HTERT RPE-1 (cell line): Measurements from ENCODE around the gene GSG1L.
"Not testable (repeated sequence)": the region's sequence is repeated elsewhere in the genome, so short reads cannot be mapped to it uniquely, and the experiment has no call there.

Experiments used
- in situ Hi-C: fragments of 300-500 bp; cut with MboI; formaldehyde crosslinking; loops from 4 replicates; pipeline ENCODE4 v1.14.3; 2020; ENCODE audit warnings: low sequenced_read_pairs

The GSG1L gene

DNA sequence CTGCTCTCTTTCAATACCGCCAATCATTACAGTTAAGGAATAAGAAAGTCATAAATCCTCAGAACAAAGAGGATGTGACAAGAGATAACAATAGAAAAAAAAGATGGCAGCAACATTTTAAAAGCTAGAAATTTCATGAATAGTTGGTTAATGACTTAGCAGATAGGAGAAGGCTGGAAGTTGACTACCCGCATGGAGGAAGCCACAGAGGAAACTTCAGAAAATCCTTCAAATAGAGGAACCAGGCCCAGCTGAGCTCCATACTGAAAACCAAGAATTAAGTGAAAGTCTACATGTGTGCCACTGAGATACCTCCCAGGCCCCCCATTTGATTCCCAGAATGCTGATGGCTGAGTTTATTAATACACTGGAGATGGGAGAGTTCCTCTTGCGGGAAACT is 109.3 kb downstream of the GSG1L start:
- in situ Hi-C loops = no loop called here

DNA sequence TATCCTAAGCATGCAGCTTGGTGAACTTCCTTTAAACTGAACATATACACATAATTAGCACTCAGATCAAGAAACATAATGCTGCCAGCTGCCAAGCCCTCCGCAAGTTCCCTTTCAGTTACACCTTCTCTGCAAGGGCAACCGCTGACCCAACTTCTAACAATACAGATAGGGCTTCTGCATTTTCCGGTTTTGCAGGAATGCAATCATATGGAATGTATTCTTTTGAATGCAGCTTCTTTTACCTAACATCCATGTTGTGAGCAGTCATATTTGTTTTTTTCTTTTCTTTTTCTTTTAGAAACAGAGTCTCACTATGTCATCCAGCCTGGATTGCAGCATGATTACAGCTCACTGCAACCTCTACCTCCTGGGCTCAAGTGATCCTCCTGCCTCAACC is 110.7 kb downstream of the GSG1L start:
- in situ Hi-C loops = no loop called here

DNA sequence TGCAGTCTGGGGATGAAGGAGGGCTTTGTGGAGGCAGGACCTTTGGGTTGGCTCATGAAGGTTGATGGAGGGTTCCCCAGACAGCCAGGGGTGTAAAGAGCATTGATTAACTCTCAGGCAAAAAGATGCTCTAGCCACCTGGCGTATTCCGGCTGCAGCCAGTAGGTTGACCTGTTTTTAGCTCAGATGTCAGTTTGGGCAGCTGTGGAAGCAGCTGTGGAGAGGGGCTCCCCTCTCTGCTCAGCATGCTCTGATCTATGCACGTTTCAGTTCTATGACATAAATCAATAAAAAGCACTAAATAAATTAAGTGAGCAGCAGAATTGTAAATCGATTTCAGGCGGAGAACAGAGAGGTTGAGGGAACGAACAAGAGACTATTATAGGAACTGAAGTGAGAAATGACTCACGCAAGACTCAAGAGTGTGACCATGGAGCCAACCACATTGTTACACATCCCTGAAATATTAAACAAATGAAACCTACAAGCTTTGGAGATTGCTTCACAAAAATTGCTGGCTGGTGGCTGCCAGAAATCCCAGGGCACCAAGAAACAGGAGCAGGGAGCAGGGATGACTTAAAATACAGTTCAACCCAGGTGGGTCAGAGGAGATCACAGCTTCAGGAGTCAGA is 111.9 kb downstream of the GSG1L start:
- in situ Hi-C loops = no loop called here

DNA sequence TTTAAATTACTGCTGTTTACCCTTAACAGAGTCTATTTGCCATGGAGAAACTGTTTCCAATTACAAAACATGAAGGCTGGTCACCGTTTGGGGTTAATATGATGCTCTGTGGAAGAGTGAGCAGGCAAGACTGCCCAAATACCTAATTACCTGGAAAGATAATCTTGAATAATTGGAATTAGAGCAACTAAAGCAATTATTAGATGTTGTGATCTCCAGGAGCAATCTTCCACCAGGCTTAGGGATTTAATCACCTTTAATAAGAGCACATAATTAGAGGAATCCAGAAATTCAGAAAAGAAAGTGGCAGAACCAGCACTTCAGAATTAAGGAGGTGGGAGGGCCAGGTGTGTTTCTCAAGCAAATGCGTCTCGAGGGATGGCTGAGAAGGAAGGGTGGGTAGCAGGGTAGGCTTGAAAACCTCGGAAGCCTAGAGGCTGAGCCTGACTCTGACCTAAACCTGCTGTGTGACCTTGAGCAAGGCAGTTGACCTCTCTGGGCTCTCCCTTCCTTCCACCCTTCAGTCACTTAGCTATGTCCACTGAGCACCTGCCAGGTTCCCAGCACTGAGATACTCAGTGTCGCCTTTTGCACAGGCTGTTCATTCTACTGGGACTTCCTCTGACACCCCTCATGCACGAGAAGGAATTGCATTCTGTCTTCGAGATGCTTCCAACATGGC is 113.2 kb downstream of the GSG1L start:
- in situ Hi-C loops = no loop called here

DNA sequence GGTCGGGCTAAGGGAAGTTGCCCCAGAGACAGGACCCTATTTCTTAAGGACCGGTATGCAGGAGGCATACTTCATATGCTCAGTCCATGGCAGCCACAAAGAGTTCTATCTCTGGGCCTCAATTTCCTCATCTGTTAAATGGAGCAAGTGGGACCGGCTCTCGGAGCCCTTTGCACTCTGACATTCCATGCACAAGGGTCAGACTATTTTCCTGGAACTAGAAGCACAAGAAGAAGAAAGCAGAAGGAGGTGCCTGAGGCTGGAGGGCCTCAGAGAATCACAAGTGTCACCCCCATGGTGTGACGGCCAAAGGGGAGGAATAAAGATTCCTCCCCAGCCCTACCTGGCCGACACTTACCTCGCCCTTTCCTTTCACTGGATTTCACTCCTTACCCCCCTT is 115.8 kb downstream of the GSG1L start:
- in situ Hi-C loops = no loop called here

DNA sequence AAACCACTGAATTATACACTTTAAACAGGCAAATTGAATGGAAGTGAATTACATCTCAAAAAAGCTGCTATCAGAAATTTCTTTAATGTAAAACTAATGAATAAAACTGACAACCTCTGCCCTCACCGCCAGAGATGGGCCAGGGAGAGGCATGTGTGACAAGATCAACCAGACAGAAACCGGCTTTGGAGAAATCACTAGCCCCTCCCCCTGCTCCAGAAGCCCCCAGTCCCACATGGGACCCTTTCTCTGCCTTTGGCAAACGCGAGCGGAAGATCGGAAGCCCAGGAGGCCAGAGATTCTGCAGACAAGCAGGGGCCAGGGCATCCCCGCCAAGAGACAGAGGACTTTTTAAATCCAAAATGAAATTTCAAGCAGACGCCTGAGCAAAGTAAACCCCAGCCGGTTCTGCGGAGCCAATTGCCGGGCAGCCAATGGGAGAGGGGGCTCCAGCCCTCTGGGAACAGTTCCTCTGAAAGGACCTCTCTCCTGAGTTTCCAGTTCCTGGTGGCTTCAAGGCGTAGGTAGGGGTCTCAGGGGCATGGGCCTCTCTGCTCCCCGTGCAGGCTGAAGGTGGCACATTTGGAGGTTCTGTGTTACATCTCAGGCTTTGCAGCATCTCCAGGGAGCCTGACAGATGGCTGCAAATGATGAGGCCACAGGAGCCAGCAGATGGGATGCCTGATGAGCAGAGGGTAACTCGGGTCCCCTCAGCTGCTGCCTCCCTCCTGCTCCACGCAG is 118.1 kb downstream of the GSG1L start:
- in situ Hi-C loops = no loop called here

DNA sequence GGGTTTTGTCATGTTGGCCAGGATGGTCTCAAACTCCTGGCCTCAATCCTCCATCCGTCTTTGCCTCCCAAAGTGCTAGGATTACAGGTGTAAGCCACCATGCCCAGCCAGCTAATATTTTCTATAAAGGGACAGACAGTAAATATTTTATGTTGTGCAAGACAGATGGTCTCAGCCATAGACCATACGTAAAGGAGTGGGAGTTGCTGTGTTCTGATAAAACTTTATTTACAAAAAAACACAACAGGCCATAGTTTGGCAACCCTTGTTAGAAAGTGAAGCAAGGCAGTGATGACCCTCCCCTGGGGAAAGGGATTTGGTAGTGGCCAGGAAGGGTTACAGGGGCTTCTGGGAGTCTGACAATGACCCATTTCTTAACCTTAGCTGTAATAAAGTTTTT is 119.7 kb downstream of the GSG1L start:
- in situ Hi-C loops = no loop called here

DNA sequence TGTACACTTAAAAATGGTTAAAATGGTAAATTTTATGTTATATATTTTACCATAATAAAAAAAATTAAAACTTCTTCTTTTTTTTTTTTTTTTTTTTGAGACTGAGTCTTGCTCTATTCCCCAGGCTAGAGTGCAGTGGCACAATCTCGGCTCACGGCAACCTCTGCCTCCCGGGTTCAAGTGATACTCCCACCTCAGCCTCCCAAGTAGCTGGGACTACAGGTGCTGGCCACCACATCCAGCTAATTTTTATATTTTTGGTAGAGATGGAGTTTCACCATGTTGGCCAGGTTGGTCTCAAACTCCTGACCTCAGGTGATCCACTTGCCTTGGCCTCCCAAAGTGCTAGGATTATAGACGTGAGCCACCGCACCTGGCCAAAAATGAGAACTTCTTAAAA is 121.4 kb downstream of the GSG1L start:
- in situ Hi-C loops = not testable (repeated sequence)

DNA sequence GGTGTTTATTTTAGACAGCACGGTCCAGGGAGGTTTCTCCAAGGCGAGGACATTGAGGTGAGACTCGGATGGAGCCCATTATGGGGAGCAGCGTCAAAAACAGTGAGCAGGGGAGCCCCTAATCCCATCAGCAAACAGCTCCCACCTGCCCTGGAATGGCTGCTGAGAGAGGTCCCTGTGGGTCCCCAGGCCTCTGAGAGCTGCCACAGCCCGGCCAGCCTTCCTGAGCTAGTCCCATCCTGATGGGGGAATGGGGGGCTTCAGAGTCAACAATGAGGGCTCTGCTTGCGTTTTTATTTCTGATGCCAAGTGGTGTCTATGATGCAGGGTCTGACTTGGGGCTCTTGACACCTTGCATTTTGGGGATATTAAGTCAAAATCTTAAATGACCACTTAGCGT is 128.4 kb downstream of the GSG1L start:
- in situ Hi-C loops = no loop called here

DNA sequence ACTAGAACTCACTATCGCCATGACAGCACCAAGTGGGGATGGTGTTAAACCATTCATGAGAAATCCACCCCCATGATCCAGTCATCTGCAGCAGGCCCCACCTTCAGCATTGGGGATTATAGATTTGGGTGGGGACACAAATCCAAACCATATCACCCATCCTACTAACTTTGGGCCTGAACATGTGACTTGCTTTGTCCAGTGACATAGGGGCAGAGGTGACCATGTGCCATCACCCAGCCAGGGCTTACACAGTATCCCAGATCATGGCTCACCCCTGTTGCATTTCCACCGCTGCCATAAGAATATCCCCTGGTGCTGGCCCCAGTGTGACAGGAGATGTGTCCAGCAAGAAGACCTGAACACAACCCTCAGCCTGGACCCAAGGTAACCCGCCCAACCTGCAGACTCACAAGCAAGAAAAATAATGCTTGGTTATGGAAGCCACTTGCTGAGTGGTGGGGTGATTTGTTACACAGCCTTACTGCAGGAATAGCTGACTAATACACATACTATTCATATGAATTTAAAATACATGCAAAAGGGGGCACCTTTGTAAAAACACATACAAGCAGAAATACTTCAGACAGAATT is 130.9 kb downstream of the GSG1L start:
- in situ Hi-C loops = no loop called here

DNA sequence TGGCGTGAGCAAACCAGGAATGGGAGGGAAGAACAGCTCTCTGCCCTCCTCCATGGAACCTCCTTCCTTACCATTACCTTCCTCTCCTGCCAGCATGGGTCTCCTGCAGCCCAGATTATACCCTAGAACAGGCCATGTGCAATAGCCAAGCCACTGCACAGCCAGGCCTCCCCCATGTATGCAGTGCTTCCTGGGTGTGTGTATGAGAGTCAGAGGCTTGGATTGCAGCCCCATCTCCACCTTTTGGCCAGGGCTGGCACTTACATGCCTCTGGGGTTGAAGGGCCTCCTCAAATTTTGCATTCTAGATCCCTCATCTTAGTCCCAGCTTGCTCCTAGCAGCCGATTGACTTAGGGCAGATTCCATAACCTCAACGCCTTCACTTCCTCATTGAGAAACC is 133.7 kb downstream of the GSG1L start:
- in situ Hi-C loops = no loop called here

DNA sequence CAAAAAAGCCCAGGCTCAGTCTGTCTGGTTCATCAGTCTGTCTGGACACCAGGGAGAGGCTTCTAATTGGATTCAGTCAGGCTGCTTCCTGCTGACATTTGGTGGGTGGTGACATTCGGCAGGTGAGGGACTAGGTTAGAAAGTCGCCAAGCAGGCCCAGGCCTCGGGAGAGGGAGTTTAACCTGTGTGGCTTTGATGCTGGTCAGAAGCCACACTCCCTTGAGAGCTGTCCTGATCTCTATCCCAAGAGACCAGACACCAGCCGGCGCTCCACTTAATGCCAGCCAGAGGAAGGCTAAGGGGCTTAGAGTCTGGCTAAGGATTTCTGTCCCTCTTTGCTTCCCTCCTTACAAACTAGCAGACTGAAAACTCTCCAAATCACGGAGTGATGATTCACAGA is 135.0 kb downstream of the GSG1L start:
- in situ Hi-C loops = no loop called here

DNA sequence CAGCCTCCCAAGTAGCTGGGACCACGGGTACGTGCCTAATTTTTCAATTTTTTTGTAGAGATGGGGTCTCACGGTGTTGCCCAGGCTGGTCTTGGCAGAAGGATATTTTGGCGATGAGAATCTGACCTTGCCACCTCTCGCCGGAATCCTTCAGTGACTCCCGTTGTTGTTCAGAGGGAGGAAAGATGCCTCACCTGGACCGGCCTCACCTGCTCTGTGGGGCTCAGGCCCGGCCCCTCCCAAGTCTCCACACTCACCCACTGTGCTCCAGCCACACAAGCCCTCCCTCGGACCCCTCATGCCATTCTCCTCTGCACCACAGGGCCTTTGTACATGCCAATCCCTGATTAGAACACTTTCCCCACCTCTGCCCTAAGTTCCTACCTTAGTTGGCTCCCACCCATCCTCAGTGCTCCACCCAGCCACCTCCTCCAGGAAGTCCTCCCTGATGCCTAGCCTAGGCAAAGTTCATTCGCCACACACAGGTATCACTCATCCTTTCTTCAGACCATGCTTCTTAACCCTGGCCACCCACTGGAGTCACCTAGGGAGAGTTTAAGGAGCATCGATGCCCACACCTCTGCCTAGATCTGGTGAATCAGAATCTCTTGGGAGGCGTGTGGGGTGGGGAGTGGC is 136.1 kb downstream of the GSG1L start:
- in situ Hi-C loops = no loop called here

DNA sequence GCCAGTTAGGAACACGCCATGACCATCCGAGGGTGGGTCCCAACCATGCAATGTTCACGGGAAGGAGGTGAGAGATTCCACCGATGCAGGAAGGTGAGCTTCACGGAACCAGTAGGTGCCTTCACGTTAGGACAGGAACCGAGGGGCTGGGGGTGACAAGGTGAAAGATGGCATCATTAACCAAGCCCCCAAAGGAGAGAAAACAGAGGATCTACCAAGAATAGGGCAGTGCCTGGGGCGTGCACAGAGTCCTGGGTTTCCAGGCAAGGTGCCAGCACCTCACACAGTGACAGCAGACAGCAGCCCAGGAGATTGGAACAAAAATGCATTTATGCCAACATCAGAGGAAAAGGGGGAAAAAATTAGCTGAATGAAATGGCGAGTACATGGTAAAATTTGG is 137.9 kb downstream of the GSG1L start:
- in situ Hi-C loops = no loop called here

DNA sequence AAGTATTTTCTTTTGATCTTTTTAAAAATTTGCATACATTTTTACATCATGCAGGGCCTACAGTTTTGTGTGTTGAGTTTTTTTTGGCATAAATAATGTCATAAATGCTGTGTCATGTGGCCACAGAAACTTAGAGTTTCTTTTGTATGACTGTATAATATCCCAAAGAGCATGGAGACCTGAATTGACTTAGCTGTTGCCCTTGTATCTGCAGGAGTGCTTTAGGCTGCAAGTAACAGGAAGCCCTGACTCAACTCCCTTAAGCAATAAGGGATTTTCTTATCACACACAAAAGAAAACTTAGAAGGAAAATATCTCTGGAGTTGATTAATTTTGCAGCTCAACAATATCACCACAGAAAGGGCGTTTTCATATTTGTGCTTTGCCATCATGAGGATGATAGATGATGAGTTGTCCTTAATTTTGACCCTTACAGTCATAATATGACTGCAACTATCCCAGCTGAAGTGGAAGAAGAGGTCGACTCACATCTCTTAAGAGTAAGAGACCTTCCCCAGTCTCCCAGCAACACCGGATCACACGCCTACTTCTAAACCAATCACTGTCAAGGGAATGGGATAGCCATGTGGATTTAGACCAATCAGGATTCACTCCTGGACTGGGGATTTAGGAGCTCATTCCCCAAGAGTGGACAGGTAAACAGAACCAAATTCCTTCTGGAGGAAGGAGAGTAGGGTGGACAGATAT is 138.9 kb downstream of the GSG1L start:
- in situ Hi-C loops = no loop called here

DNA sequence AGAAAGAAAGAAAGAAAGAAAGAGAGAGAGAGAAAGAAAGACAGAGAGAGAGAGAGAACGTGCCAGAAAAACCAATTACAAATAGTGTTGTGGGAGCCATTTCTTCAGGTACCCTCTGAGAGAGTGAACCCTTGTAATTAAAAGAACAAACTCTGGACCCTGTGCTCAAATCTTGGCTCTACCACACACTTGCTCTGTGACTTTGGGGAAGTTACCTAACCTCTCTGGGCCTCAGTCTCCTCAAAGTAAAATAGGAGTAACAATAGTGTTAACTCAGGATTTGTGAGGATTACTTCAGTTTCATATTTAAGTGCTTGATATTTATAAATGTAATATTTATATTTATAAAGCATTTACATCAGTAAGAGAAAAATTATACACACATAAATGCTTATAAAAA is 139.8 kb downstream of the GSG1L start:
- in situ Hi-C loops = no loop called here

DNA sequence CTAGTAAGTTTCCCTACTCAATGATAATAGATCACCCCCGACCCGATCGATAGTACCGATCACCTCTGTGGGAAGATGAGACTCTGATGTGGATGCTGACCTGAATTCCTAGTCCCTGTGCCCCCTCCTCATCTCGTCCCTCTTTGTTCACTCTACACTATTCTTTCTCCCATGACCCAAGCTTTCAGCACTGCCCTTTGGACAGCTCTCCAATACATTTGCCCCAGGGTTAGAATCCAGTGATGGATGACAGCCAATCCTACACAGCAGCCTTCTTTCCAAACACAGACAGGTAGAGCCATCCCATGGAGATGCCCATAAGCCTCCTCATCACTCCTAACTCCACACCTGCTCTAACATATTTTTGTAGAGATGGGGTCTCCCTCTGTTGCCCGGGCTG is 141.1 kb downstream of the GSG1L start:
- in situ Hi-C loops = no loop called here

DNA sequence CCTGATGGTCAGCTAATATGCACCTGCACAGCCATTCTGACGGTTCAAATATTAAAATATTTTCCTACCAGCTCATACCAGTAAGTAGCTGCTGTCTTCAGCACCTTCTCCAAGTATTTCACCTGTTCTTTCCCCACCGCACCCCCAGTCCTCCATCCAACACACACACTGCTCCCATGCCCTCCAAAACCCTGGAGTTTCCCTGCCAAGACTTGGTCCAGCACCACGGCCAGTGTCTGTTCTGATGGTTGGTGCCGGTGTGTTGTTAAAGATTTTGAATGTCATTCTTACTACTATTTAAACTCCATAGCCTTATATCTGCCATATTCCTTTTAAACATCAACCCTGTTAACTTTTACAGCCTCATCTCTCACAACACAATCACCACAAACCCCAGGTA is 142.4 kb downstream of the GSG1L start:
- in situ Hi-C loops = no loop called here

DNA sequence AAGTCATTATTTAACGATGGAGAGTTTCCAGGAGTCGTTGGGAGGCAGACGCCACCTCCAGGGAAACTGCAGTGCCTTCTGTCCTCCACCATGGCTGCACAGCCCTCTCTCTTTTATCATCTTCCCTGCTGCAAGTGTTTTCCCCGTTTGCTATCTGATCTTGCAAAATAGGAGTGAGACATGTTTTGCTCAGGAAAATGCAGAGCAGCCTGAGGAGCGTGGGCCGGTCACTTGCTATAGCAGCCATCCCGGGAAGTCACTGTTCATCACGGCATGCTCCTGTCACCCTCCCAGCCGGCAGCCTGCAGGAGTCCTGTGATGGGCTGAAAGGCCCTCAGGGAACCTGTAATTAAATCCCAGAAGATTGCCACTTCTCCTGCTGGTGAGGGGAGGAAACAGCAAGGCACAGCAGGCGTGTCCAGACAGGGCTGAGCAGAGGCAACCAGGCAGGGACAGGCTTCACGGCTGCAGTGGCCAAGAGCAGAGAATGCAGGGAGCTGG is 143.1 kb downstream of the GSG1L start:
- in situ Hi-C loops = no loop called here

DNA sequence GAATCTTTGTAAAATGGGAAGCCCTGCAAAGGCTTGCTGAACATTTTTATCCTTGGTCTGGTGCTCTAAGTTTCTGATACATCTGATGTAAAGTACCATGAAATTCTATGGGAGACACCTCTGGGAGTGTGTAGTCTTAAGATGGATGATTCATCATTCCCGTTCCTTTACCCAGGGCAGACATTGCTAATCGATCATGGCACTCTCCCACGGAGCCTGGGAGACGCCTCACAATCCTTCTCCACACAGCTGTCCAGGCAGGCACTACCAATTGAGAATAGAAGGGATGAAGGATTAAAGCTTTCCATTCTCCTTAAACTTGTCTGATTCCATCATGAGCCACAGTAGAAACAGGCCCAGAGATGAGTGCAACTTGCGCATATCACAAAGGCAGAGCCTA is 144.8 kb downstream of the GSG1L start:
- in situ Hi-C loops = no loop called here

DNA sequence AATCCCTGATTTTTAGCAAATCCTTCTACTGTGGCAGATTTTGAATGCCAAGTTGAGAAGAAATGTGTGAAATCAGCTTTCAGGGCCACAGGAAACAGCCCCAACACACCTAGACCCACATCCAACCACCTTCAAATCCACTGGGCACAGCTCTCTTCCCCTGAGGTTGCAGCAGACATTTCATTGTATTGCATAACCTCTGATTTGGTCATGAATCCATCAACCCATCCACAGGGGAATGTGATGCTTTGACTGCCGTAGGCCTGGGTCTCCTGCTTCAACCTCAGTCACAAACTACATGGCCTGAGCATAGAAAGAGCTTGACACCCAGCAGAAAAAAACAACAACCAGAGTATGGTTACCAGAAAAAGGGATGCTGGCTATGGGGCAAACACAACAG is 145.6 kb downstream of the GSG1L start:
- in situ Hi-C loops = no loop called here
